AG09319 (cell line): ENCODE data around the gene ATP12A.
A peak's percentile ranks its signal among the peaks of the same experiment; 100 is the strongest.

Experiments used
- DNase-seq: peaks from one replicate; pipeline ENCODE4 v3.0.0-alpha.2; 2010; ENCODE audit warnings: low read depth; ENCODE audit errors: extremely low read depth
- CTCF ChIP-seq: IDR thresholded peaks from 2 replicates; pipeline ENCODE4 v1.5.1; 2011; ENCODE audit warnings: low read depth, mild to moderate bottlenecking, inconsistent platforms, low read length, moderate library complexity

The ATP12A gene

GRCh38 chr13:24663586-24663985 lies 16.6 kb upstream of the ATP12A start:
- no peak for TF ChIP-seq CTCF
- no peak for DNase-seq

GRCh38 chr13:24664726-24665409 lies 15.3 kb upstream of the ATP12A start:
- no peak for TF ChIP-seq CTCF
- no peak for DNase-seq

- no peak for DNase-seq
- no peak for TF ChIP-seq CTCF
Observed at GRCh38 chr13:24668511-24668910, 11.7 kb upstream of the ATP12A start.

GRCh38 chr13:24668955-24669582 lies 11.1 kb upstream of the ATP12A start:
- DNase-seq, result no peak
- TF ChIP-seq CTCF, result no peak

GRCh38 chr13:24670174-24670573 lies 10.0 kb upstream of the ATP12A start:
- TF ChIP-seq CTCF, result no peak

GRCh38 chr13:24670961-24671381 lies 9.2 kb upstream of the ATP12A start:
- TF ChIP-seq CTCF, result peak; percentile 15
- DNase-seq, result no peak

More at GRCh38 chr13:24670174-24670573, 10.0 kb upstream of the ATP12A start:
- no peak for DNase-seq

- TF ChIP-seq CTCF, result peak; percentile 83
- peak; percentile 57 for DNase-seq
Observed at GRCh38 chr13:24671386-24672113, 8.7 kb upstream of the ATP12A start.
